GM21360 (cell line): ENCODE measurements around the gene FOXN4.

Source experiments
- ATAC-seq: cut with Tn5 transposase; IDR thresholded peaks from one replicate; pipeline ENCODE4 v1.9.1; 2021; ENCODE audit warnings: mild to moderate bottlenecking, moderate library complexity; ENCODE audit not compliant: unreplicated experiment

The FOXN4 gene

GRCh38 chr12:109305547-109305946 is 3.5 kb downstream of the FOXN4 start:
- no peak for ATAC-seq

GRCh38 chr12:109304485-109304884 is 4.6 kb downstream of the FOXN4 start:
- no peak for ATAC-seq

GRCh38 chr12:109302770-109303169 is 6.3 kb downstream of the FOXN4 start:
- ATAC-seq: no peak

- no peak for ATAC-seq
These were observed 6.7 kb downstream of the FOXN4 start for GRCh38 chr12:109302358-109302757.

GRCh38 chr12:109301643-109302168 is 7.4 kb downstream of the FOXN4 start:
- no peak for ATAC-seq

- ATAC-seq: no peak
These were observed 9.2 kb downstream of the FOXN4 start for GRCh38 chr12:109299849-109300248.

- no peak for ATAC-seq
These were observed 12.7 kb downstream of the FOXN4 start for GRCh38 chr12:109296431-109296830.

- no peak for ATAC-seq
These were observed 13.2 kb downstream of the FOXN4 start for GRCh38 chr12:109295764-109296425.

GRCh38 chr12:109294286-109294796 is 14.7 kb downstream of the FOXN4 start:
- no peak for ATAC-seq

GRCh38 chr12:109293106-109293505 is 16.0 kb downstream of the FOXN4 start:
- ATAC-seq: no peak

GRCh38 chr12:109292342-109292711 is 16.8 kb downstream of the FOXN4 start:
- no peak for ATAC-seq

- no peak for ATAC-seq
These were observed 17.4 kb downstream of the FOXN4 start for GRCh38 chr12:109291521-109292341.

GRCh38 chr12:109291117-109291516 is 18.0 kb downstream of the FOXN4 start:
- no peak for ATAC-seq

GRCh38 chr12:109290061-109290460 is 19.0 kb downstream of the FOXN4 start:
- ATAC-seq: no peak

GRCh38 chr12:109289551-109289950 is 19.5 kb downstream of the FOXN4 start:
- ATAC-seq: no peak

GRCh38 chr12:109289004-109289403 is 20.1 kb downstream of the FOXN4 start:
- ATAC-seq: no peak

GRCh38 chr12:109288571-109288970 is 20.5 kb downstream of the FOXN4 start:
- ATAC-seq: no peak

GRCh38 chr12:109287811-109288469 is 21.1 kb downstream of the FOXN4 start:
- no peak for ATAC-seq

- no peak for ATAC-seq
These were observed 21.9 kb downstream of the FOXN4 start for GRCh38 chr12:109287181-109287580.

GRCh38 chr12:109286652-109287051 is 22.4 kb downstream of the FOXN4 start:
- ATAC-seq: no peak

- no peak for ATAC-seq
These were observed 22.8 kb downstream of the FOXN4 start for GRCh38 chr12:109286252-109286651.
